ENCODE results near the gene RPL21.
"Not testable (repeated sequence)": the region's sequence is repeated elsewhere in the genome, so short reads cannot be mapped to it uniquely, and the experiment has no call there.

Gene RPL21

GRCh38 chr13:27290715-27291114, 39.4 kb downstream of the RPL21 start:
- DNase-seq, result no peak

GRCh38 chr13:27291967-27292366, 40.6 kb downstream of the RPL21 start:
- not testable (repeated sequence) for DNase-seq

GRCh38 chr13:27293076-27293691, 41.8 kb downstream of the RPL21 start:
- no peak for DNase-seq

- no peak for DNase-seq
Measured at GRCh38 chr13:27293873-27294515, 42.6 kb downstream of the RPL21 start.

- DNase-seq, result no peak
Measured at GRCh38 chr13:27295096-27295495, 43.7 kb downstream of the RPL21 start.

GRCh38 chr13:27295660-27296059, 44.3 kb downstream of the RPL21 start:
- DNase-seq, result no peak

GRCh38 chr13:27296496-27296895, 45.1 kb downstream of the RPL21 start:
- no peak for DNase-seq

- DNase-seq, result no peak
Measured at GRCh38 chr13:27298849-27299248, 47.5 kb downstream of the RPL21 start.

GRCh38 chr13:27300406-27300805, 49.0 kb downstream of the RPL21 start:
- not testable (repeated sequence) for DNase-seq

- no peak for DNase-seq
Measured at GRCh38 chr13:27300941-27301586, 49.7 kb downstream of the RPL21 start.

- no peak for DNase-seq
Measured at GRCh38 chr13:27302643-27303262, 51.4 kb downstream of the RPL21 start.

- DNase-seq, result no peak
Measured at GRCh38 chr13:27304099-27304498, 52.7 kb downstream of the RPL21 start.

GRCh38 chr13:27304611-27305010, 53.3 kb downstream of the RPL21 start:
- DNase-seq, result no peak

All from SW 1271 (cell line).